GM21723 (cell line): ENCODE data around the gene GABRE.

Experiments used
- ATAC-seq: cut with Tn5 transposase; IDR thresholded peaks from one replicate; pipeline ENCODE4 v1.9.1; 2021; ENCODE audit warnings: mild to moderate bottlenecking, moderate library complexity; ENCODE audit not compliant: unreplicated experiment

The GABRE gene, protein sequence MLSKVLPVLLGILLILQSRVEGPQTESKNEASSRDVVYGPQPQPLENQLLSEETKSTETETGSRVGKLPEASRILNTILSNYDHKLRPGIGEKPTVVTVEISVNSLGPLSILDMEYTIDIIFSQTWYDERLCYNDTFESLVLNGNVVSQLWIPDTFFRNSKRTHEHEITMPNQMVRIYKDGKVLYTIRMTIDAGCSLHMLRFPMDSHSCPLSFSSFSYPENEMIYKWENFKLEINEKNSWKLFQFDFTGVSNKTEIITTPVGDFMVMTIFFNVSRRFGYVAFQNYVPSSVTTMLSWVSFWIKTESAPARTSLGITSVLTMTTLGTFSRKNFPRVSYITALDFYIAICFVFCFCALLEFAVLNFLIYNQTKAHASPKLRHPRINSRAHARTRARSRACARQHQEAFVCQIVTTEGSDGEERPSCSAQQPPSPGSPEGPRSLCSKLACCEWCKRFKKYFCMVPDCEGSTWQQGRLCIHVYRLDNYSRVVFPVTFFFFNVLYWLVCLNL

DNA sequence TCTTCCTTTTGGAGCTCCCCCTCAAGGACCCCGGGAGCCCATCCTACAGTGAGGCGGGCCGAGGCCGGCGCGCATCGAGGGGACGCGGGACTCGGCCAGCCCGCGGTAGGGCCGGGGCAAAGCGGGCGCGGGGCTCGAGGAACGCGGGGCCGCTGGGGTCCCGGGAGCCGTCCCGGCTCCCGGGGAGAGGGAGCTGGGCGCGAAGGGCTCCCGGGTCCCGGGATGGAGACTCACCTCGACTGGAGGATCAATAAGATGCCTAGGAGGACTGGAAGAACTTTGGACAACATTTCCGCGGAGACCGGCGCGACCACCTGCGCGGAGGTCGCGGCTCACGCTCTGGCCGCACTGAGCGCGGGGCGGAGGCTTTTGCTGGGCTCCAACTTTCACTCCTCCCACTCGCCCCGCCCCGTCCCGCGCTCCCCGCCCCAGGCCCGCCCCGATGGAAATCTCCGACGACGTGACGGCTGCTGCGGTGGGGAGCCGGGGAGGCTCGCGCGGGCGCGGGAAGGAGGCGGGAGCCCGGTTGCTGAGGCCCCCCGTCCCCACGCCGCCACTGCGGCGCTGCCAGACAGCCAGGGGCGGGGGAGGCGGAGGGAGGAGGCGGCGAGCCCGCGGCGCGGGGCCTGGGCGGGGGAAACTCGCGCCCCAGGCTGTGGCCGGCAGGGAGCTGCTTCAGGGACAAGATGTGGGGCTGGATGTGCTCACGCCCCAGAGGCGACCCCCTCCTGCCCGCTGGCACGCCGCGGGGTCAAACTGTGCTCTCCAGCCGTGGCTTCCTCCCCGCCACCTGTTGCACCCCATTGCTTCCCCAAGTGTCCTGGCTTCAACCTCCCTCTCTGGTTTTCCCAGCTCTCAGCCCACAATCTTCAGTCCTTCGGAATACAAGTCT lies at the start of gene GABRE:
GABRE (minus strand) TSS at position 341 of the 892 bp plus-strand sequence; CDS start at position 290, 51 bp downstream.
- no peak for ATAC-seq

DNA sequence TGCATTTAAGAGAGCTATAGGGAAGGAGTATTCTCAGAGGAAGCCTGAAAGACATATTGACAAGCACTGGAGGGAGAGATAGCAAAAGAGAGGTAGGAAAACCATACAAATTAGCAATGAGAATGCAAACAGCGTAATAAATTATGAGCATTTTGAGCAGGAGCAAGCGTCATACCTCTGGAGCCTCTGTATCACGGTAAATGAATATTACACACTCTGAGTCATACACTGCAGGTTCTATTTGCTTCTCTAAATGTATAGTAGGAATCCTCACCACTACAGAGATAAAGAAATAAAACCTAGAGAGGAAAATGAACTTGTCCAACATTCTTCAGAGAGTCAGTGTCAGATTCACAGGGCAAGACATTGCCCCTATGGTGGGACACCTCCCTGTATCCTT lies 46.4 kb upstream of the GABRE start:
- ATAC-seq: no peak

DNA sequence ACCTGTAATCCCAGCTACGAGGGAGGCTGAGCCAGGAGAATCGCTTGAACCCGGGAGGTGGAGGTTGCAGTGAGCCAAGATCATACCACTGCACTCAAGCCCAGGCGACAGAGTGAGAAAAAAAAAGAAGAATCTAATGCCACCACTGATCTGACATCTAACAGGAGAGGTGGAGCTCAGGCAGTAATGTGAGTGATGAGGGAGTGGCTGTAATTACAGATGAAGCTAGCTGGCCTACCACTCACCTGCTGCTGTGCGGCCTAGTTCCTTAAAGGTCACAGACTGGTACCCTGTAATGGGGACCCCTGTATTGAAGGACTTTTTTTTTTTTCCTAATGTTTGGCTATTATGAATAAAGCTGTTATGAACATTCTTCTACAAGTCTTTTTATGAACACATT lies 25.3 kb upstream of the GABRE start:
- ATAC-seq: no peak

DNA sequence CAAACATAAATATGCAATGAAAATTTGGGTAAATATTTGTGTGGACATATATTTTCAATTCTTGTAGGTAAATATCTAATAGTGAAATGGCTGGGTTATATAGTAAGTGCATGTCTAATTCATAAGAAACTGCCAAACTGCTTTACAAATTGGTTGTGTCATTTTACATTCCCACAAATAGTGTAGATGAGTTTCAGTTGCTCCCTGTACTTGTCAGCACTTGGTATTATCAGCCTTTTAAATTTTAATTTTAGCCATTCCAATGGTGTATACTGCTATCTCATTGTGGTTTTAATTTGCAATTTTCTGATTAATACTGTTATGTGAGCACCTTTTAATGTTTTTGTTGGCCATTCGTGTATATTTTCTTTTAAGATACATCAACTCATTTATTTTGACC lies 23.1 kb upstream of the GABRE start:
- ATAC-seq: no peak

DNA sequence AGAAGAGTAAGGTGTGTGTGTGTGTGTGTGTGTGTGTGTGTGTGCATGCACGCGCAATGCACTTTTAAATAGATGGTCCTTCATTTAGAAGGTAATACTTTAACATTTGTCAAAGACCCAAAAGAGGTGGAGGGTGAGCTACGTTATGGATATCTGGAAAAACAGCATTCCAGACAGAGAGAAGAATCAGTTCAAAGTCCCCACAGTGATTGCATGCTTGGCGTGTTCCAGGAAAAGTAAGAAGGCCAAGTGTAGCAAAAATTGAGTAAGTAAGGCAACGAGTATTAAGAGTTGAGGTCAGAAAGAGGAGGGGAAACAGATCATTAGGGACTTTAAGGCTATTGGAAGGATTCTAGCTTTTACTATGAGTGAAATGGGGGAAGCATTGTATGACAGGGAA lies 21.9 kb upstream of the GABRE start:
- no peak for ATAC-seq

DNA sequence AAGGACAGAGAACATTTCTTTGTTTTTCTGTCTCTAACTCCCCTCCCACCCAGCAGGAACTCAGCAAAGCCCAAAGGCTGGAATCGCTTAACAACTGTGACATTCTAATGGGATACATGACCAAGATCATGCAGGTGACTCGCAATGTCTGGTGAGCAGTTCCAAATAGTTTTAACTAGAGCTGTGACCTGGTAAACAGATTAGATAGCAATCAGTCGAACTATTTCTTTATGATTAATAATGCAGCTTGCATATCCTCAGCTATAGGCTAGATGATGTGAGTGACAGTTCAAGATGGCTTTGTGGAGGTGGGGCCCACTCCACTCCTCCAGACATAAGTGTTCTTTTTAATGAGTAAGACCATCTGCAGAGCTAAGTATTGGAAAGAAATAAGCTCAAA lies 20.0 kb upstream of the GABRE start:
- no peak for ATAC-seq

DNA sequence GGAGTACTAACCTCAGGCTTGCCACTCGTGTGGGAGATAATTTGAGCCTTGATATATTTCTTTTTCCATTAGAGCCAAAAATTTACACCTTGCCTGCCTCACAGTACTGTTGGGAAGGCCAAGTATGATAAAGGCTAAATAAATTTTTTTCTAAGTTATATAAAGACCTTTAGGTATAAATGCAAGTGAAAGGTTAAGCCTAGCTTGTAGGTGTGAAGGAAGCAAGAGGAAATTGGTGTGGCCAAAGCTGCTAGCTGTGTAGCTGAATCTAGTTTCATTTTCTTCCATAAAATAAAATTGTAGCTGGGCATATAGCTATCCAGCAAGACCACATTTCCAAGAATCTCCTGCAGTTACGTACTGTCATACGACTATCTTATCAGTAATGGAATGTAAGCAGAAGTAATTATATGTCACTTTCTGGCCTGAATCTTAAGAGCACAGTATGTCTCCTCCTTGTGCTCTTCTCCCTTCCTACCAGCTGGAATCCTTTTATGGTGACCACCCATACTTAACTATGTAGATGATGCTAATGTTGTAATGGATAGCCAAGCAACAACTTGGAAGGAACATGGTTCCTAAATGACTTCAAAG lies 14.3 kb upstream of the GABRE start:
- ATAC-seq: no peak

DNA sequence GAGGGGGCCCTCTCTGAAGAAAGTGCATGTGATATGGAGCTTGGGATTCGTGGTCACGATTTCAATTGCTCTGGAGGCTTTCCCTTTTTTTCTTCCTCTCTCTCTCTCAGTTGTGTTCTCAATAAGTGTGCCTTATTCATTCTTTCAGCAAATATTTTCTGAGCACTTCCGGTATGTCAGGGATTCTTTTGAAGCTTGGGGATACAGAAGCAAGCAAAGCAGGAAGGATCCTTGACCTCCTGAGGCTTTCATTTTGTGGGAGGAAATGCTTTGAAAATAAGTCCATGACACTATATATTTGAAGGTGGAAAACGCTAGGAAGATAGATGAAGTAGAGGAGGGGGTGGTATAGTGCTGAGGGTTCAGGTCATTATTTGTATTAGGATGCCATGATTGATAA lies 12.6 kb upstream of the GABRE start:
- ATAC-seq: no peak

DNA sequence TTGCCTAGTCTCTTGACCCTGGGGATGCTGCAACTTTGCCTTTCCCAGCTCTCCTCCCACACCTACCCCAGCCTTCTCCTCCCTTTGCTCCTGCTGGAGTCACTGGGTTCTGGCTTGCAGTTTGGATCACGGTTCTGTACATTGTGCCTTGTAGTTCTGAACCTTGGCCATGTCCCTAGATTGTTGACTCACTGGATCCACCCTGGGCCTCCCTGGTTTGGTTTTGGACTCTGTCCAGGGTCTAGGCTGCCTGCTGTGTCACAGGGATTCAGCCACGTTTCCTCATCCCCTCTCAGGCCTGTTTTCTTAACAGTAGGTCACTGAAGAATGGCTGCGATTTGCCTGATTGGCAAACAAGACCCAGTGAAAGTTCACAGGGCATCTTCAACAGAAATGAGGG lies 11.5 kb upstream of the GABRE start:
- no peak for ATAC-seq

DNA sequence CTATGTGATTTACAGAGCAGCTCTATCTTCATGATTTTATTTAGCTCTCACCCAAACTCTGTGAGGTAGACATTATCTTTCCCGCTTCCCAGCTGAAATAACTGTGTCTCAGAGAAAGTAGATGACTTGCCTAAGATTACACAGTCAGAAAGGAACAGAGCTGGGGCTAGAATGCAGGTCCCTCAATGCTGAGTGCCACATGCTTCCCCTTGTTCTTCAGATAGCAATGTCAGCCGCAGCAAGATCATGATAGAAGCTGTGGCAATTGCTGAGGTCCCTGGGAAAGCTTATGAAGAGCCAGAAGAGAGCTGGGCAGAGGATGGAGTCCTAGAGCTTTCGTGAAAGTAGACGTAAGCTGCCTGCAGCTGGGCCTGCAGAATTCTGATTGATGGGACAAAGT lies 11.1 kb upstream of the GABRE start:
- no peak for ATAC-seq

DNA sequence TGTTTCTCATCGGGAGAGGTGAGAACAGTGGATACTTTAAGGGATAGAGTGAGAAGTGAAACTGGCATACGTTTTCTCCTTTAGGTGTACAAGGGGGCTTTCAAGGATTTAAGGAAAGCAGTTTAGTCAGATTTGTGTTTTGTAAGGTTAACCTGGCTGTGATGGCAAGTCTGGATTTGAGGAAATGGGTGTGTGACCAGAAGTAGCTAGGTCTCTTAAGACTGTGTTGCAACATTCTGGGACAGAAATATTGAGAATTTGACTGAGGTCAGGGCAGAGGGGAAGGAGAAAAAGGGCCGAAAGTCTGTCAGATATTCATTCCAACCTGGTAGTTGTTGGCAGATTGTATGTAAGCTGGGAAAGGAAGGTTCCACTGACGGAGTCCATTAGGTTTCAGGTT lies 10.4 kb upstream of the GABRE start:
- no peak for ATAC-seq

DNA sequence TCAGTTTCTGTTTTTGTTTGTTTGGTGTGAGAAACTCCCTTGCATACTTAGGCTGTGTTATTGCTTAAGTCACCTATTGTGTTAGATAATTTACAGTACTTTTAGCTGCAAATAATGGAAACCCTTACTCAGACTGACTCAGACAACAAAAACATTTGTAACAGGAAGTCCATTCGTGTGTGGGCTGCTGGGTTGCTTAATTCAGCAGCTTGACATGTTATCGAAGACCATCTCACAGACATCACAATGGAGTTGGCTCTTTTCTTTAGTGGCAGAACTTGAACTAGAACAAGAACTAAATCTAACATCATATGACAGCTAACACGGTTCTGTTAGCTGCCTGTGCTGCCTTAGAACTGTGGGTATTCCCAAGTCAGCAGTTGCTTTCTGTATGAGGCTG lies 9.9 kb upstream of the GABRE start:
- ATAC-seq: no peak

DNA sequence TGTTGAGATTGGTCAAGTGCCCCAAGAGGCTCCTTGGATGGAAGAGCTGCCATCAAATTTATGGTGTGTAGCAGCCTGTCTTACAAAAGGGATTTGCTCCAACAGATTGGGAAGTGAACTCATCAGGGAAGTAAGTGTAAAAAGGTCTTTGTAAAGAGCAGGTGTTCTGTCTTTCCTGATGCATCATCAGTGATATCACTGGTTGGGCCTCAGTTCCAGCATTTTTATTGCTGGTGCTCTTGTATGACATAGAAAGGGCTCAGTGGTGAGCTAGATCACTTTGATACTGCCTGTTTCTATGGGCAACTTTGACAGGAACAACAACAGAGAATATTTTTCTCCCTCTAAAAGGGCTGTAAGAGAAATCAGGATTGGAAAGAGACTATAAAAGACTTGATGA lies 8.7 kb upstream of the GABRE start:
- ATAC-seq: no peak

DNA sequence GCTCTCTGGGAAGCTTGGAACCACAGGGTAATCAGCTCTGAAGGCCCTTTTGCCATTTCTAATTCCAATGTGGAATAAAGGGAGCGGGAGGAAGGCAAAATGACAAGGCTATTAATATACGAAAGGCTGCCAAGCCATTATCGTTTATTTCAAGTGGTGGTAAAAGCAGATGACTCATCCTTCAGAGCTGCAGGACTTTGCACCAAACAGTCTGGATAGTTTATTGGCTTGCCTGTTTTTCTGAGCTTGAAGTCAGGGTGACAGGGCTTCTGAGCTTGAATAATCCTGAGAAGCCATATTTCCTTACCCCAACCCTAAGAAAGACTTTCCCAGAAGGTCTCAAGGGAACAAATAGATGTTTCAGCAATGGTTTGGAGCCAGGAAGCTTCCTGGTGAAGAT lies 7.7 kb upstream of the GABRE start:
- no peak for ATAC-seq

DNA sequence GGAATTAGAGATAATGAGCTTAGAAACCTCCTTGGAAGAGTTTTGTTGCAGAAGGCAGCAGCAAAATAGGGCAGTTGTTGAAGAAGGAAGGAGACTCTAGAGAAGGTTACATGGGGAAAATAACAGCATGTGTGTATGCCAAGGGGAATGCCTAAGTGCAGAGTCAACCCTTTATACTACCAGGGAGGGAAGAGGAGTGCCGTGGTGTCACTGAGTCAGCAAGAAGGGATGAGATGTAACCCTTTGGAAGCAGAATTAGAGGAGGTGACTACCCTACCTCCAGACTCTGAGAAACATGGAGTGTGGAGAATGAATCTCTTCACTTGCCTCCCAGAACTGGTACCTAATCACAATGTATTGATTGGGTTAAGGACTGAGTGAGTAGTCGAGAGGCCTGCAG lies 6.7 kb upstream of the GABRE start:
- ATAC-seq: no peak

DNA sequence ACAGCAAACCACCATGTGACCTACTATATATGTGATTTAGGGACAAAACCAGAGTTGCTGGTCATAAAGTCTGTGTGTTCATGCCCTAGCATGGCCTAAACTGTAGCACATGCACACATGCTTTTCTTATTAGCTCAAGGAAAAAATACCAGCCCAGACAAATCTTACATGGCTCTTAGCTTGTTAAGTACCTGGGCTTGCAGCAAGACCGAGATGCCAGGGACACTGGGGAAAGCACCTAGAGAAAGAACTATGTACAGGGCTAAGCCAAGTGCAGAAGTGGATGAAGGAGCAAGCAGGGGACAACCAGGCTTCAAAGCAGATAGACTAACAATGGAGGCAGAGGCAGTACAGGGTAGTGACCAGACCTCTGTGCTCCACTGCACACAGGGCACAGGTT lies 3.4 kb upstream of the GABRE start:
- no peak for ATAC-seq

DNA sequence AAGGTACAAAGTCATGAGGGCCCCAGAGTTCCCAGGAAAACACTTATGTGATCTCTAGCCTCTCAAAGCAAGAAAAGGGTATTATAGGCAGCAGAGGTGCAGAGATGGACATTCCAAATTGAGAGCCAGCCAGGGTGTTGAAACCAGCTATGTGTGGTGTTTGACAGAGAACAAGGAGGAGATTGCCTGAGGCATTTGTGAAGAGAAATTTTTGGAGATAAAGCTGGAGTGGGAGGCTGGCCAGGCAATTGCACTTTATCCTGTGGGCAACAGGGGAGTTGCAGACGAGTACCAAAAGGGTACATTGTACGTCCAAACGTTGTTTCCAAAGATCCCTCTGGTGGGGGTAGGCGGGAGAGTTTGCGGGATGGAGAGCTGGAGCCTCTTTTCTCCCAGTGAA lies 2.5 kb upstream of the GABRE start:
- no peak for ATAC-seq

DNA sequence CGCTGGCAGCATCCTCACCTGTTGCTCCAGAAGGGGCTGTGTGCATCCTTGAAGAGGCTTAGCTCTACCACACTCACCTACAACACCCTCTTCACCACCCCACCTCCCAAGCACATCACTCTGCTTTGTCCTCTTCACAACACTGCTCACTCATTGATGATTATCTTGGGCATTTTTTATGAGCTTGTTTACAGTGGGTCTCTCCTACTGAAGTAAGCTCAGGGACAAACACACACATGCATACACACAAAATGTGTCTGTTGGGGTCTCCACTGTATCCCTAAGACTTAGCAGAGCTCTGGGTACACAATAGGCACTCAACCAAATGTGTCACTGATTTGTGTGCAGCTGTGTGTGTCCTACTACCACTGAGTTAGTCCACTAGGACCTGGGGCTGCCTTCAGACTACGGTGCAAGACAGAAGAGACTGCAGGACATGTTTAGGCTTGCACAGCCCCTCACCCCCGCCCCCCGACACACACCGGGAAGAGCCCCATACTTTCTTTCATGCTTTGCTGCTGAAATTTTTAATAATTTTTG lies 1.3 kb upstream of the GABRE start:
- ATAC-seq: no peak

DNA sequence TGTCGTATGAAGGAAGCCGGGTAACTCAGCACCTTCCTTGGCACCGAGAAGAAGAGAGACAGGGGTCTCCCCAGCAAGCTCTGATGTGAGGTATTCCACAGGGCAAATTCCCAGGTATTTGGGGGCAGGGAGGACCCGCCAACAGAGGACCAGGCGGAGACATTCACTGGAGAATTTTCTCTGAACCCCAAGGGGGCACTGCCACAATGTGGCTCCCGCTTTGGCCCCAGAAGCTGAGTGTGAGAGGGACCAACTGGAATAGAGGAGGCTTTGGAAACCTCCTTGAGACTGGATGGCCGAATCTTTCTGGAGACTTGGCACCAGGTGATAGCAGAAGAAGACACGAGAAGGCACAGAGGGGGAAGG lies 735 bp upstream of the GABRE start:
- no peak for ATAC-seq

DNA sequence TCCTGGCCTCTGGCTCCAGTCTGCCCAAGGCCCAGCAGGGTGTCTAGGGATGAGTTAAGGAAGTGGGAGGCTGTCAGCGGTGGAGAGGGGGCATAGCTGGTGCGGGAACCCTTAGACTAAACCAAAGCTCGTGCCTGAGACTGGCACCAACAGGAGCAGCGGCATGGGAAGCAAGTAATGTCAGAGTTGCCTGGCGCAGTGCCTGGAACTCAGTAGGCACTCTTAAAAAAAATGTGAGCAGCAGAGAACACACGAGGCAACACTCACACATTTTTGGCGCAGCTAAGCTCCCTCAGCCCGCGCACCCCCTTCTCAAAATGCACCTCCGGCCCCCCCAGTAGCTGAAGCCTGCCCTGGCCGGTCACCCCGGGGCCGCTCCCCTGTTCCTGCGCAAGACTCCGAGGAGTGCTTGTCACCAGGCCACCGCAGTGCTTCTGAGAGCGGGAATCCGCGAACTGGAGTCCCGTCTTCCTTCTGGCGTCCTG lies 583 bp downstream of the GABRE start:
- no peak for ATAC-seq

DNA sequence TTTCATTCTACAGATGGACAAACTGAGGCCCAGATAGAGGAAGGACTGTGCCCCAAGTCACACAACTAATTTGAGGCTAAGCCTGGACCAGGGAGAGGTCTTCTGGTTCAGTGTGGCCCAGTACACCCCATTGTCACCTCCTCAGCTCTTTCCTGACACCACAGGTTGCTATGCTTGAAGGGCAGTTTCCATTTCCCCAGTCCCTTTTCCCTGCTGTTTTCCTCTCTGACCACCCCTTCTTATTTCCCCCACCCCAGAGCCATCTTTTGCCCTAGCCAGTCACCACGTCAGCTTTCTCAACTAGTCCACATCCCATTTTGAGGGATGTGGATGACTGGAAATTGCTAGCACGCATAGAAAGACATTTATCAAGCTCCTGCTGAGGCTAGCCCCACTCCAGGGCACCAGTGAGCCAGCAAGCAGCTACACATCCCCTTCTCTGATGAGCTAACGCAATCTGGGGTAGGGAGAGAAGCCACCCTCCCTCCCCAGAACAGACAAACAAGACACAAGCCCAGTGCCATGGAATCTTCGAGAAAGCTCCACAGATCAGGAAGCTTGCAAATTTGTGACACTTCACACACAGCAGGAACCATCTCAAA lies 1.3 kb downstream of the GABRE start:
- no peak for ATAC-seq
